K562 (cell line): ENCODE measurements around the gene MARCHF3. TPM values are rescaled to one million over a fixed set of nuclear protein-coding genes. Genes with fewer than 3 reads are reported as not detected.

Experiments used
- FOS ChIP-seq: IDR thresholded peaks from 3 replicates; pipeline ENCODE4 v1.6.1; 2011; ENCODE audit not compliant: insufficient read length; ENCODE audit errors: extremely low read depth
- HDAC2 ChIP-seq: fragments of 450-650 bp; IDR thresholded peaks from 2 replicates; pipeline ENCODE4 v1.6.1; 2016; ENCODE audit warnings: mild to moderate bottlenecking
- MTA1 ChIP-seq: fragments of 450-650 bp; IDR thresholded peaks from 2 replicates; pipeline ENCODE4 v1.6.1; 2017; ENCODE audit warnings: borderline replicate concordance
- MYBL2 ChIP-seq, 2 experiments: fragments of 450-650 bp in 1 of 2; sonication (generic) in 1 of 2; formaldehyde crosslinking in 1 of 2; IDR thresholded peaks; 2 replicates each; pipeline versions ENCODE4 v1.6.1 to v1.8.1; 2017 to 2022; ENCODE audit warnings: borderline replicate concordance in 1 of 2, inconsistent platforms in 1 of 2, low read depth in 1 of 2, mild to moderate bottlenecking in 1 of 2, missing genetic modification reagents in 1 of 2, moderate library complexity in 1 of 2
- POLR2H ChIP-seq: IDR thresholded peaks from 2 replicates; pipeline ENCODE4 v1.6.1; 2016; ENCODE audit warnings: missing genetic modification characterization, low read depth, mild to moderate bottlenecking, control low read depth, missing compliant biosample characterization, moderate library complexity
- ZNF143 ChIP-seq: sonication (generic); formaldehyde crosslinking; IDR thresholded peaks from 2 replicates; pipeline ENCODE4 v1.9.0; 2022; ENCODE audit warnings: mild to moderate bottlenecking, missing genetic modification reagents
- ZNF253 ChIP-seq: fragments of 250-450 bp; sonication (Bioruptor Pico); conservative IDR thresholded peaks from 2 replicates; pipeline ENCODE4 v1.6.1; 2021; ENCODE audit warnings: mild to moderate bottlenecking
- ZNF695 ChIP-seq: fragments of 450-650 bp; formaldehyde crosslinking; IDR thresholded peaks from 2 replicates; pipeline ENCODE4 v1.4.0; 2020; ENCODE audit warnings: mild to moderate bottlenecking, moderate library complexity
- ZNF717 ChIP-seq: fragments of 250-450 bp; sonication (Bioruptor Pico); IDR thresholded peaks from 2 replicates; pipeline ENCODE4 v1.5.0; 2021
- polyA plus RNA-seq, 8 experiments: library from polyadenylated mRNA; depleted of rRNA in 4 of 8; stranded (reverse) in 5 of 8; unstranded in 3 of 8; fragments of >200 nt; fragmentation: Nextera tagmentation in 2 of 8; fragmentation: Illumina TruSeq in 1 of 8; extraction: Ambion mirVana in 2 of 8; extraction: Trizol in 1 of 8; gene quantifications; 2 replicates each; pipeline versions ENCODE4 v1.2.1 to v1.2.3, GENCODE V29; 2011 to 2014; ENCODE audit warnings: inconsistent platforms in 1 of 8, missing spikeins in 1 of 8
- total RNA-seq, 7 experiments: library from RNA; depleted of rRNA in 6 of 7; stranded (reverse); fragments of >200 nt in 6 of 7; fragmentation: Illumina TruSeq in 2 of 7; extraction: Trizol in 2 of 7; gene quantifications; 2 replicates each; pipeline versions ENCODE4 v1.2.1 to v1.2.3, GENCODE V29; 2011 to 2021; ENCODE audit warnings: low replicate concordance in 1 of 7
- TF ChIP-seq, protein P1 (sequence below), 2 experiments: fragments of 450-650 bp in 1 of 2; sonication (generic) in 1 of 2; formaldehyde crosslinking in 1 of 2; IDR thresholded peaks; 2 replicates each; pipeline versions ENCODE4 v1.7.1 to v1.9.0; 2016 to 2022; ENCODE audit warnings: inconsistent platforms in 1 of 2, mild to moderate bottlenecking in 1 of 2, missing genetic modification reagents in 1 of 2
- TF ChIP-seq, protein P2 (sequence below): fragments of 250-450 bp; sonication (Bioruptor Pico); IDR thresholded peaks from 2 replicates; pipeline ENCODE4 v1.8.0; 2022; ENCODE audit warnings: inconsistent platforms
- TF ChIP-seq, protein P3 (sequence below): fragments of 250-450 bp; sonication (Bioruptor Pico); IDR thresholded peaks from 2 replicates; pipeline ENCODE4 v1.8.0; 2022; ENCODE audit warnings: moderate library complexity, mild to moderate bottlenecking, inconsistent platforms

The MARCHF3 gene
- total and polyA plus RNA-seq, 9 of the 15 experiments (the other 6 are each of a cell fraction or from before 2014, with no cell fraction given) = 5.6 to 37.4 (median 16.5) TPM

DNA sequence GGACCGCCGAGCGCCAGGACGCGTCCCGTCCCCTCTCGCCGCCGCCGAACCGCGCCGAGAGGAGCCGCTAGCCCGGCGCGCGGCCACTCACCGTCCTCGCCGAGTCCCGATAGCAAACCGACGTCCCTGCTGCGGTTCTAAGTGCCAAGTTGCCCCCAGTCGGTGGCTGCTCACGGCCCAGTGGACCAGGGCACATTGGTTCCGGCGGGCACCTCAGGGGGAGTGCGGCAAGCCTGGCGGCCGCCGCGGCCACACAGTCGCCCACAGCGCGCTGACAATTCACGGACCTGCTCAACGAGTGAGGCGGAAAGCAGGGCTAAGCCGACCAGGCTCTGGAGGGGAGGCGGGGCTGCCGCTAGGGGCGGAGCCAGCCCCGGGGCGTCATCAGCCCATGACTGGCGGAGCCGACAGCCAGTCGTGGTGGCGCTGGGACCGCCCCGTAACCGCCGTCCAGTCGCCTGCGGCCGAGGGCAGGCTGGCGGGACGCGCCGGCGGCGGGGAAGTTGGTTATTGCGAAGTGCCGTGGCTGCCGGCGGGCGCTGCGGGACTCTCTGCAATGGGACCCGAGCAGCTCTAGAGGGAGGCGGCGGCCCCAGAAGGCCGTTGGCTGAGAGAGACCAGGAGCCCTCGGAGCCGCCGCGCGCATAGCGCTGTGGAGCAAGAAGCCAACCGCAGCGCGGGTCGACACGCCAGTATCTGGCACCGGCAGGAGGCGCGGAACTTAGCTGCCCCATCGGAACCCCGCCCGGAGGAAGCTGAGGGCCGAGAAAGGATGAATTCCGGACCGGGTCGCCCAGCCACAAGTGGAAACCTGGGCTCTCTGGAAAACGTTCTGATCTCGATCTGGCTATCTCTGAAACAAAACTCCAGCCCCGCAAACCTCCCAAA lies at the start of gene MARCHF3 (continued):
- TF ChIP-seq, protein P1, sequence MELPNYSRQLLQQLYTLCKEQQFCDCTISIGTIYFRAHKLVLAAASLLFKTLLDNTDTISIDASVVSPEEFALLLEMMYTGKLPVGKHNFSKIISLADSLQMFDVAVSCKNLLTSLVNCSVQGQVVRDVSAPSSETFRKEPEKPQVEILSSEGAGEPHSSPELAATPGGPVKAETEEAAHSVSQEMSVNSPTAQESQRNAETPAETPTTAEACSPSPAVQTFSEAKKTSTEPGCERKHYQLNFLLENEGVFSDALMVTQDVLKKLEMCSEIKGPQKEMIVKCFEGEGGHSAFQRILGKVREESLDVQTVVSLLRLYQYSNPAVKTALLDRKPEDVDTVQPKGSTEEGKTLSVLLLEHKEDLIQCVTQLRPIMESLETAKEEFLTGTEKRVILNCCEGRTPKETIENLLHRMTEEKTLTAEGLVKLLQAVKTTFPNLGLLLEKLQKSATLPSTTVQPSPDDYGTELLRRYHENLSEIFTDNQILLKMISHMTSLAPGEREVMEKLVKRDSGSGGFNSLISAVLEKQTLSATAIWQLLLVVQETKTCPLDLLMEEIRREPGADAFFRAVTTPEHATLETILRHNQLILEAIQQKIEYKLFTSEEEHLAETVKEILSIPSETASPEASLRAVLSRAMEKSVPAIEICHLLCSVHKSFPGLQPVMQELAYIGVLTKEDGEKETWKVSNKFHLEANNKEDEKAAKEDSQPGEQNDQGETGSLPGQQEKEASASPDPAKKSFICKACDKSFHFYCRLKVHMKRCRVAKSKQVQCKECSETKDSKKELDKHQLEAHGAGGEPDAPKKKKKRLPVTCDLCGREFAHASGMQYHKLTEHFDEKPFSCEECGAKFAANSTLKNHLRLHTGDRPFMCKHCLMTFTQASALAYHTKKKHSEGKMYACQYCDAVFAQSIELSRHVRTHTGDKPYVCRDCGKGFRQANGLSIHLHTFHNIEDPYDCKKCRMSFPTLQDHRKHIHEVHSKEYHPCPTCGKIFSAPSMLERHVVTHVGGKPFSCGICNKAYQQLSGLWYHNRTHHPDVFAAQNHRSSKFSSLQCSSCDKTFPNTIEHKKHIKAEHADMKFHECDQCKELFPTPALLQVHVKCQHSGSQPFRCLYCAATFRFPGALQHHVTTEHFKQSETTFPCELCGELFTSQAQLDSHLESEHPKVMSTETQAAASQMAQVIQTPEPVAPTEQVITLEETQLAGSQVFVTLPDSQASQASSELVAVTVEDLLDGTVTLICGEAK (IDR thresholded peaks at IDR 0.05) = no peak
- TF ChIP-seq, protein P1 (CRISPR knock-in tag; IDR thresholded peaks at IDR 0.05) = no peak
- TF ChIP-seq ZNF143 (CRISPR knock-in tag) (no peak), MTA1 (no peak), ZNF253 (CRISPR knock-in tag) (no peak), POLR2H (tag) (peak; percentile 92), ZNF717 (no peak), ZNF695 (CRISPR knock-in tag) (no peak), HDAC2 (peak; percentile 17; the same call in 1 of the 2 replicates), FOS (peak; percentile 84), MYBL2 (IDR thresholded peaks at IDR 0.05; ENCODE audit: low read depth) (no peak), MYBL2 (CRISPR knock-in tag; IDR thresholded peaks at IDR 0.05; ENCODE audit: borderline replicate concordance) (no peak)
- TF ChIP-seq, protein P2, sequence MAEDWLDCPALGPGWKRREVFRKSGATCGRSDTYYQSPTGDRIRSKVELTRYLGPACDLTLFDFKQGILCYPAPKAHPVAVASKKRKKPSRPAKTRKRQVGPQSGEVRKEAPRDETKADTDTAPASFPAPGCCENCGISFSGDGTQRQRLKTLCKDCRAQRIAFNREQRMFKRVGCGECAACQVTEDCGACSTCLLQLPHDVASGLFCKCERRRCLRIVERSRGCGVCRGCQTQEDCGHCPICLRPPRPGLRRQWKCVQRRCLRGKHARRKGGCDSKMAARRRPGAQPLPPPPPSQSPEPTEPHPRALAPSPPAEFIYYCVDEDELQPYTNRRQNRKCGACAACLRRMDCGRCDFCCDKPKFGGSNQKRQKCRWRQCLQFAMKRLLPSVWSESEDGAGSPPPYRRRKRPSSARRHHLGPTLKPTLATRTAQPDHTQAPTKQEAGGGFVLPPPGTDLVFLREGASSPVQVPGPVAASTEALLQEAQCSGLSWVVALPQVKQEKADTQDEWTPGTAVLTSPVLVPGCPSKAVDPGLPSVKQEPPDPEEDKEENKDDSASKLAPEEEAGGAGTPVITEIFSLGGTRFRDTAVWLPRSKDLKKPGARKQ (CRISPR knock-in tag) = no peak
- TF ChIP-seq, protein P3, sequence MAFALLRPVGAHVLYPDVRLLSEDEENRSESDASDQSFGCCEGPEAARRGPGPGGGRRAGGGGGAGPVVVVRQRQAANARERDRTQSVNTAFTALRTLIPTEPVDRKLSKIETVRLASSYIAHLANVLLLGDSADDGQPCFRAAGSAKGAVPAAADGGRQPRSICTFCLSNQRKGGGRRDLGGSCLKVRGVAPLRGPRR (CRISPR knock-in tag) = no peak
